K562 (cell line): ENCODE measurements around the gene ADRM1. TPM values are rescaled to one million over a fixed set of nuclear protein-coding genes. Genes with fewer than 3 reads are reported as not detected.

Experiments used
- AFF1 ChIP-seq, 2 experiments: fragments of 450-650 bp; IDR thresholded peaks; 2 replicates each; pipeline ENCODE4 v1.6.1; 2018; ENCODE audit warnings: mild to moderate bottlenecking in 2 of 2, low read depth in 1 of 2; ENCODE audit not compliant: partially characterized antibody in 2 of 2
- ATF4 ChIP-seq: fragments of 450-650 bp; formaldehyde crosslinking; IDR thresholded peaks from 2 replicates; pipeline ENCODE4 v1.4.0; 2022; ENCODE audit warnings: mild to moderate bottlenecking, moderate library complexity
- CC2D1A ChIP-seq: fragments of 450-650 bp; IDR thresholded peaks from 2 replicates; pipeline ENCODE4 v1.6.1; 2017; ENCODE audit warnings: mild to moderate bottlenecking
- CTBP1 ChIP-seq: fragments of 450-650 bp; IDR thresholded peaks from 2 replicates; pipeline ENCODE4 v1.6.1; 2016; ENCODE audit warnings: borderline replicate concordance
- FOXM1 ChIP-seq, 2 experiments: fragments of 450-650 bp in 1 of 2; sonication (generic) in 1 of 2; formaldehyde crosslinking in 1 of 2; IDR thresholded peaks; 2 replicates each; pipeline versions ENCODE4 v1.6.1 to v1.9.0; 2017 to 2022; ENCODE audit warnings: low read depth in 2 of 2, mild to moderate bottlenecking in 2 of 2, missing genetic modification reagents in 1 of 2, moderate library complexity in 1 of 2
- HMG20B ChIP-seq: fragments of 250-450 bp; sonication (Bioruptor Pico); IDR thresholded peaks from 2 replicates; pipeline ENCODE4 v1.5.0; 2021; ENCODE audit warnings: mild to moderate bottlenecking
- SAFB2 ChIP-seq: fragments of 200-400 bp; formaldehyde crosslinking; IDR thresholded peaks from 2 replicates; pipeline ENCODE4 v1.6.1; 2018; ENCODE audit warnings: borderline replicate concordance, low read length, low read depth, moderate library complexity; ENCODE audit not compliant: severe bottlenecking
- SNAPC5 ChIP-seq: fragments of 250-450 bp; sonication (Bioruptor Pico); IDR thresholded peaks from 2 replicates; pipeline ENCODE4 v1.8.0; 2021; ENCODE audit warnings: moderate library complexity, mild to moderate bottlenecking, inconsistent platforms
- SNIP1 ChIP-seq: fragments of 450-650 bp; IDR thresholded peaks from 2 replicates; pipeline ENCODE4 v1.7.1; 2017; ENCODE audit warnings: low read depth, mild to moderate bottlenecking
- ZBTB40 ChIP-seq, 2 experiments: fragments of 450-650 bp in 1 of 2; sonication (generic) in 1 of 2; formaldehyde crosslinking in 1 of 2; IDR thresholded peaks; 2 replicates each; pipeline versions ENCODE4 v1.7.1 to v1.9.0; 2016 to 2022; ENCODE audit warnings: inconsistent platforms in 1 of 2, mild to moderate bottlenecking in 1 of 2, missing genetic modification reagents in 1 of 2
- ZFPM2 ChIP-seq: fragments of 250-450 bp; sonication (Bioruptor Pico); IDR thresholded peaks from 2 replicates; pipeline ENCODE4 v1.5.1; 2022; ENCODE audit warnings: mild to moderate bottlenecking
- ZNF24 ChIP-seq: fragments of 450-650 bp; IDR thresholded peaks from 2 replicates; pipeline ENCODE4 v1.6.1; 2016
- ZNF668 ChIP-seq: fragments of 250-450 bp; sonication (Bioruptor Pico); IDR thresholded peaks from 2 replicates; pipeline ENCODE4 v1.8.0; 2022; ENCODE audit warnings: mild to moderate bottlenecking, inconsistent platforms
- polyA plus RNA-seq, 8 experiments: library from polyadenylated mRNA; depleted of rRNA in 4 of 8; stranded (reverse) in 5 of 8; unstranded in 3 of 8; fragments of >200 nt; fragmentation: Nextera tagmentation in 2 of 8; fragmentation: Illumina TruSeq in 1 of 8; extraction: Ambion mirVana in 2 of 8; extraction: Trizol in 1 of 8; gene quantifications; 2 replicates each; pipeline versions ENCODE4 v1.2.1 to v1.2.3, GENCODE V29; 2011 to 2014; ENCODE audit warnings: inconsistent platforms in 1 of 8, missing spikeins in 1 of 8
- total RNA-seq, 7 experiments: library from RNA; depleted of rRNA in 6 of 7; stranded (reverse); fragments of >200 nt in 6 of 7; fragmentation: Illumina TruSeq in 2 of 7; extraction: Trizol in 2 of 7; gene quantifications; 2 replicates each; pipeline versions ENCODE4 v1.2.1 to v1.2.3, GENCODE V29; 2011 to 2021; ENCODE audit warnings: low replicate concordance in 1 of 7

ADRM1 gene
- total and polyA plus RNA-seq, 9 of the 15 experiments (the other 6 are each of a cell fraction or from before 2014, with no cell fraction given) = 5.0 to 223 (median 67.4) TPM

GRCh38 chr20:62301773-62302340 is 940 bp upstream of the ADRM1 start (continued):
- TF ChIP-seq HMG20B (CRISPR knock-in tag) = no peak
- peak; percentile 30; the same call in 1 of the 2 replicates for TF ChIP-seq CTBP1
- no peak for TF ChIP-seq ZBTB40 (IDR thresholded peaks at IDR 0.05)
- no peak for TF ChIP-seq ZBTB40 (CRISPR knock-in tag; IDR thresholded peaks at IDR 0.05)
- TF ChIP-seq SNIP1 = no peak
- TF ChIP-seq FOXM1 (IDR thresholded peaks at IDR 0.05; ENCODE audit: low read depth) = peak; percentile 13; the same call in 1 of the 2 replicates
- TF ChIP-seq FOXM1 (CRISPR knock-in tag; IDR thresholded peaks at IDR 0.05; ENCODE audit: low read depth) = no peak
- TF ChIP-seq CC2D1A = peak; percentile 60
- TF ChIP-seq SNAPC5 (CRISPR knock-in tag) = no peak
- TF ChIP-seq SAFB2 = no peak
- no peak for TF ChIP-seq ZFPM2
- peak; percentile 75 for TF ChIP-seq ZNF24
- TF ChIP-seq AFF1 (IDR thresholded peaks at IDR 0.05; ENCODE audit: low read depth in 1 of 2, partially characterized antibody in 2 of 2) = peak in 1 of 2 experiments; percentile 83
- TF ChIP-seq ZNF668 (CRISPR knock-in tag) = no peak
- peak; percentile 47; the same call in 1 of the 2 replicates for TF ChIP-seq ATF4 (CRISPR knock-in tag)
